RPMI8226 (cell line): ENCODE measurements around the gene NEAT1.
"Not testable (repeated sequence)": the region's sequence is repeated elsewhere in the genome, so short reads cannot be mapped to it uniquely, and the experiment has no call there.

Experiments used
- DNase-seq: peaks from one replicate; pipeline ENCODE4 v3.0.0-alpha.2; 2015

NEAT1 gene

DNA sequence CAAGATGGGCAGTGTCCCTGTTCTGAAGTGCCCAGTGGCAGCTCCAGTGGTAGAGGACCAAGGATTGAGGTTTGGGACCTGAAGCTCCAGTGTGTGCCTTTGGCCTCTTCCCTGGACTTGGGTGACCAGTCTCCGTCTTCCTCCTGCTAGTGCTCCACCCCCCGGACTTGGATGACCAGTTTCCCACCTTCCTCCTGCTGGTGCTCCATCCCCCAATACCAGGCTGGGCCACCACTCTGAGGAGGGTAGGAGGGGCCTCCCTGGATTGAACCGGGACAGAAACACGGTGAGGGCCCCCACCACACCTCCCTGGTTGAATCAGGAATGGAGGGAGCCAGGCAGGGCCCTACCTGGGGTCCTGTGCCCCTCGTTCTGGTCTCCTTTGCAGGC, 10.9 kb upstream of the NEAT1 start:
- DNase-seq, result no peak

DNA sequence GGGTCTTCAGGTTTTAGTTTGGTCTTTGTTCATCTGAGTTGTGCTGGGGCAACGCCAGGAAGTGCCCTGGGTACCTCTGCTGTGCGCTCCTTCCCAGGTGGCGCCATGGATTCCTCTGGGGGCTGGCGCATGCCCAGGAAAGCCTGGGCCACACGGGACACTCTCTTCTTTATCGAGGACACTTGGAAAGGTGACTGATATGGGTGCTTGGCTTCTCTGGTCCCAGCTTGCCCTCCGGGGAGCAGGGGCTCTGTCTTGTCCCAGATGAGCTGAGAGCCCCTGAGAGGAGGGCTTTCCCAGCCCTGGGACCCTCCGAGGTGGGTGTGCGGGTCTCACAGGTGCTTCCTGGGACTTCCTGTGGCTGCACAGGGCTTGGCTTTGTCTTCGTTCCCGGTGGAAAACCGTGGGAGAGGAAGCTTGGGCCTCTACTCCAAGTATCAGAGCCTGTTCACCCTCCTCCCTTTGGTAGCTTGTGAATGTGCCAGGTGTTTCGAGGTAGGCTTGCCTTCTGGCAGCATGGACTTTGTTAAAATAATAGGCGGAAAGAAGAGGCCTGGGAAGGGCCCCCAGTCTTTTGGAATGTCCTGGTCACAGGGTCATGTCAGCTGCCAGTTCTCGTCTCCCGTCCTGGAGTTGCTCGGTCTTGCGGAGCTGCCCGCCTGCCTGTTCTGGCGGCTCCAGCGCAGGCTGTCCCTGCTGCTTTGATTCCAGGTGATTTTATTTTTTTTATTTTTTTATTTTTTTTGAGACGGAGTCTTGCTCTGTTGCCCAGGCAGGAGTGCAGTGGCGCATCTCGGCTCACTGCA, 10.1 kb upstream of the NEAT1 start:
- no peak for DNase-seq

DNA sequence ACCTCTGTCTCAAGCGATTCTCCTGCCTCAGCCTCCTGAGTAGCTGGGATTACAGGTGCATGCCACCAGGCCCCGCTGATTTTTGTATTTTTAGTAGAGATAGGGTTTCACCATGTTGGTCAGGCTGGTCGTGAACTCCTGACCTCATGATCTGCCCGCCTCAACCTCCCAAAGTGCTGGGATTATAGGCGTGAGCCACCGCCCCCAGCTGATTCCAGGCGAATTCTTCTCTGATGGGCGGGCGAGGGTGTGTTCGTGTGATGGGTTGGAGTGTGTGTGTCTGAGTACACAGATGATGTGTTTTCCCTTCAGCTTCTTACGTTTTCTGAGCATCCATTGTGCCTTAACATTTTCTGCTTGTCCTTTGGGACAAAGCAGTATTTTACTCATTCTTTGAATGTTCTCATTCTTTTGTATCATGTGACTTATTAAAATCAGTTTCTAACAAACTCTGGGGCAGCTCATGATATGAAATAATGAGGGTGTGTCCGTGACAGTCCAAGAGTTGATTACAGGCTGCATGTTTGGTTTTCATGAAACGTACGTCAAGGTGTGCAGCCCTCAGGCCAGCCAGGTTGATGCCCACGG, 9.4 kb upstream of the NEAT1 start:
- DNase-seq, result not testable (repeated sequence)

DNA sequence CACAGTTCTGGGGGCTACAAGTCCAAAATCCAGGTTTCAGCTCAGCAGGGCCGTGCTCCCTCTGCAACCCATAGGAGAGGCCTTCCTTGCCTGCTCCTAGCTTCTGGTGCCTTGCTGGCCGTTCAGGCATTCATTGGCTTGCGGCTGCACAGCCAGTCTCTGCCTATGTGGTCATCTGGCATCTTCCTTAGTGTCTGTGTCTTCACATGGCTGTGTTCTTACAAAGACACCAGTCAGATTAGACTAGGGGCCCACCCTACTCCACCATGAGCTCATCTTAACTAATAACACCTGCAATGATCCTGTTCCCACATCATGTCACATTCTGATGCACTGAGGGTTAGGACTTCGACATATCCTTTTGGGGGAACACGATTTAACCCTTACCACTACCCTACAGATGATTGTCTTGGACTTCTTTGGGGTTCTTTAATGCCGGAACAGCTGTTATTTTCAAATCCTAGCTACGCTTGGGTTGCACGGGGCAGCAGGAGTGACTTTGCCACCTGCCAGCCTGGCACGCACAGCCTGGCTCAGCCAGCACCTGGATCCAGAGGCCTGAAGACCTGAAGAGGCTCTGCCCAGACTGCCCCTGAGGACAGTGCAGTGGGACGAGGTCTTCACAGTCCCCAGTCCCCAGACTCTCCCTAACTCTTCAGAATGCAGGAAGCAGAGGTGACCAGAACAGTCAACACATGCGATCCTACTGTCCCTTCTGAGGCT, 7.7 kb upstream of the NEAT1 start:
- no peak for DNase-seq

DNA sequence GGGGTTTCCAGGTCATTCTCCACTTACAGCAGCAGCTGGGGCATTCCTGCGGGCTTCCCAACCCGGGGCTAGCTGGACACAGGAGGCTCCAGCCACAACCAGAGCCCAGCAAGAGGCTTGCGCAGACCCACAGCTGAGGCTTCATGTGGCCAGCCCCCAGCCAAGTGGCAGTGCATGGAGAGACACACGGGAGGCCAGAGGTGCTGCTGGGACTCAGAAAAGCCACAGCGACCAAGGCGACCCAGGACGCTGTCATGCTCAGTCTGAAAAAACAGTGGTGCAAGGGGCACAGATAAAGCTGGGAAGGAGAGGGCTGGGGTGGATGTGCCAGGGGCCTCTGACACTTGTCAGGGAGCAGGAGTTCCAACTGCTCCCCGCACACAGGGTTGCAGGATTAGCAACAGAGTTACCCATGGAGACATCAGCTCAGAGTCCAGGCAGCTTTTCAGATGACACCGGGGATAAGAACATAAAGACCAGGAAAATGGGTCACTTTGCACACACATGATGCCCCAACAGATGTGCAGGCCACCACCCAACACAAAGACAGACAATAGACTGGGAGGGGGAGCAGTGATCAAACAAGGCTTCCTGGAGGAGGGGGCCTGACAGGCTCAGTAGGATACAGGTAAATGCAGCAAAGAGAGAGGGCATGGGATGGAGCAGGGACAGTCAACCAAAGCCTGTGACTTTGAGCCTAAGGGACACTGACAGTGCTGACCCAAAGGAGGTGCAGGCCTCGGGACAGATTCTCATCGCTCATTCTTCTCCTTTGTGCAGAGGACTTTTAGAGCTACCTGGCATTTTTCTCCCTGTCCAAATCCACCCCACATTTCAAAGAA, 6.9 kb upstream of the NEAT1 start:
- no peak for DNase-seq

DNA sequence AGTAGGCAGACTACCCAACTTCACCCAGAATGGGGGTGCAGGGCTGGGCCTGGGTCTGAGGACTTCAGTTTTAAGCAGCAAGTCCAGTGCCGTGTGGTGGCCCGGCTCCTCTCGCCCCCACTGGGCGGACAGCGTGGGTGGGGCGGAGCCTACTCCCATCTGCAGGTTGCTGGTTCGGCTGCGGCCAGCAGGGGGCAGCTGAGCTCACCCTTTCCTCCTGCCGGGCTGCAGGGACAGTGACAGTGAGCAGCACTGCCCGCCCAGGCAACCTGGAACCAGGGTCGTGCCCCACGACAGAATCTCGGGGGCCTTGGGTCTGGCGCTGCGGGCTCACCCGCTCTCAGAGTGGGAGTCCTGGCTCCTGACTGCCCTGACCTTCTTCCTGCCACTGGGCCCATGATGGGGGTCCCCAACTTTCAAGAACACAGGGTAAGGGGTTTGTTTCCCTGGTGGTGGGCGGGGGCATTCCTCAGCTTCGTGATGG, 6.2 kb upstream of the NEAT1 start:
- peak; percentile 94 for DNase-seq

DNA sequence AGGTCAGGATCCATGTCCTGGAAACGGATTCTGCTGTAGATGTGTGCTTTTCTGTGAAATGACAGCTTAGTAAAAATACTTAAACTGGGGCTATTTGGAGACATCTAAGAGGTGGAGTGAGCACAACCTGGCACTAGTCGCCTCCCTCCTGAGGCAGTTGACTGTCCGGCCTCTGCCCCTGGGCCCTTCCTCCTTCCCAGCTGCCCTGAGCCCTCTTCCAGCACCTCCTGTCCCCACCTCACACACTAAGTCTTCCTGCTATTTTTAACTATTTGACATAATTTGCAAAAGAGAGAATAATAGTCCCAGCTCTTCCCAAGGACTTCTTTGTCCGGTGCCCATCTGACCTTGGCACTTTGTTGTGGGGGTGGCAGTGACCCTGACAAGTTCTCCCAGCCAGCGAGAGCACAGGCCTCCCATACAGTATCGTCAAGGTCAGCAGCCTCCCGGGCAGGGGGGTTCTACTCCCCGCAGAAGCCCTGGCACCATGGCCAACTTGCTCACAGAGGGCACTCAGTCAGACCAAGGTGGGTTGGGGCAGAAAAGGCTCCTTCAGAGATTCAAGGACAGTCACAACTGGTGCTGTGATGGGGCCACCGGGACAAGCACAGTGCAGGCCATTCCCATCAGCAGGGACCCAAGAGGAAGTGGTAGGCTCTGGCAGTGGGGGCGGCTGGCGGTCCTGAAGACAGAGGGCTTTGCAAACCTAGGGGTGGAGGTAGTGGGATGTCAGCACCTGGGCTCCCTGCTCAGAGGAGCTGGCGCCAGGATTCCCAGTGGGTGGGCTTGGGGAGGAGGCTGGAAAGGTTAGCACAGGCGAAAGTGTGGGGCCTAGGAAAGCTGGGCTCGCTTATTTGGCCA, 5.5 kb upstream of the NEAT1 start:
- DNase-seq, result peak; percentile 58

DNA sequence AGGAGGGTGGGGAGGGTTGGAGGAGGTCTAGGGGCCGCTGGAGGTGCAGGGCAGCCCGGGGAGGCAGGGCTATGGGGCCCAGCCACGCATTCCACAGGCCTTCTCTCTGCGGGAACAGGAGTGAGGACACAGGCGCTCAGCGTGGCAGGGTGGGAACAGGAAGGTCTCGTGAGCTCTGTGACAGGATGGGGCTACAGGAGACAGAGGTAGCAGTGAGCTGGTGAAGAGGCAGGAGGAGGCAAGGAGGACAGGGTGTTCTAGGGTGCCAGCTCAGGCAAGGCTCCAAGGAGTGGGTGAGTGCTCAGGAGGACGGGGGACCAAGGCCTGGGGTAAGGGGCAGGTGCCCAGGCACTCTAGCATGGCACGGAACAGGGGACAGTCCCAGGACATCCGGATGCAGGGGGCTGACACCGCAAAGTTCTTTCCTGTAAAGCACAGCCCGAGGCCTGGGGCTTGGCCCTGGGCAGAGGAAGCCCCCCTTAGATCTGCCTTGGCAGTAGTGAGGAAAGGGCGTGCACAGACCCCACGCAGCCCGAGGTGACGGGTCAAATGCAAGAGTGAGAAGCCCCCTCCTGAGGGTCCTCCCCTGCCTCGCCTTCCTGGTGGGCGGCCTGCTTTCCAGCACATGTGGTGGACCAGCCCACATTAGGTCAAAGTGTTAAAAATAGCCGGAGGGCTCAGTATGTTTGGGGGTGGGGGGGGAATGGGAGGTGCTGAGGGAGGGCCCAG, 4.7 kb upstream of the NEAT1 start:
- peak; percentile 83 for DNase-seq

DNA sequence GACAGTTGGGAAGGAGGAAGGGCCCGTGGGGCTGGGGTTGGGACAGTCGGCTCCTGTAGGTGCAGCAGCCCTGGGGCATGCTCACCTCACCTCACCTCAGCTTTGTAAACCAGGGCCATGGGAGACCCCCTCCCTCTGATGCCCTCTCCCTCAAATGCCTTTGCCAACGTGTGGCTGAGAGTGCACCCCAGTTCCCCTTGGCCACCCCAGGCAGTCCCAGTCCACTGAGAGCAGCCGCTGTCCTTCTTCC, 4.2 kb upstream of the NEAT1 start:
- no peak for DNase-seq

DNA sequence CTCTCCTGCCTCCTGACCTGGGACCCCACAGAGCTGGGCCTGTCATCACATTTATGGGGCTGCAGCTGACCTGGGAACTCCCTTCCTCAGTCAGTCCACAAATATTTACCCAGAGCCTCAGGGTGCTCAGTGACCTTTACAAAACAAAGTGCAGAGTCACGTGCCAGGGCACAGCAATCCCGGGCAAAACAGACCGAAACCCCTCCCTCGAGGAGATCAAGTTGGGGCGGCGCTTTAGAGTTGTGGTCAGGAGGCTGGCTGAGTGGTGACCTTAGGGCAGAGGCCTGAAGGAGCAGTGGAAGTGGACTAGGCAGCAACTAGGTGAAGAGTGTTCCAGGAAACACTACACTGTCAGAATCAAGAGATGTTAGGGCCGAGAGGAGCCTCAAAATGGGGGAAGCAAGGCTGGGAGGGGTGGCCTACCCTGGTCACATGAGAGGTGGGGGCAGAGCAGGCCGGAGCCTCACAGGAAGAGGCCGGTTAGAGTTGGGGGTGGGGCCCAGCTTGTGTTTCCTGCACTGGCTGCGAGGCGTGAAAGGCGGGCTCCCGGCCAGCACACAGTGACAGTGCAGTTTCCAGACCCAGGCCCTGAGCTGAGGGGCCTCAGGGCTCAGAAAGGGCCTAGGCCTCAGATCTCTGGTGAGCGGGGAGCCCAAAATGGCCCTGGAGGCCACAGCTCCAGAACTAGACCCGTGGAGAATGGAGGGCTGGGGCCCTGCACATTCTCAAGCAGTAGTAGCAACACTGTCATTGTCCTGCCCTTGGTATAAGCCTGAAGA, 3.7 kb upstream of the NEAT1 start:
- DNase-seq, result peak; percentile 99

DNA sequence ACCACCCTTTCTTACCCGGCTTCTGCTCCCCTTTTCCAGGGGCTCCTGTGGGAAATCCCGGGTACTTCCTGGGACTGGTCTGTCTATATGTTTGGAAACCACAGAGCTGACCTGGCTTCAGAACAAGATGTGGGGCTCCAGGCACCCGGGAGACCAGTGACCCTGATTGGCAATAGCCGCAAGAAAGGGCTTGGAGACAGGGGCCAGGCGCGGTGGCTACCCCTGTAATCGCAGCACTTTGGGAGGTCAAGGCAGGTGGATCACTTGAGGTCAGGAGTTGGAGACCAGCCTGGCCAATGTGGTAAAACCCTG, 3.2 kb upstream of the NEAT1 start:
- DNase-seq, result no peak

DNA sequence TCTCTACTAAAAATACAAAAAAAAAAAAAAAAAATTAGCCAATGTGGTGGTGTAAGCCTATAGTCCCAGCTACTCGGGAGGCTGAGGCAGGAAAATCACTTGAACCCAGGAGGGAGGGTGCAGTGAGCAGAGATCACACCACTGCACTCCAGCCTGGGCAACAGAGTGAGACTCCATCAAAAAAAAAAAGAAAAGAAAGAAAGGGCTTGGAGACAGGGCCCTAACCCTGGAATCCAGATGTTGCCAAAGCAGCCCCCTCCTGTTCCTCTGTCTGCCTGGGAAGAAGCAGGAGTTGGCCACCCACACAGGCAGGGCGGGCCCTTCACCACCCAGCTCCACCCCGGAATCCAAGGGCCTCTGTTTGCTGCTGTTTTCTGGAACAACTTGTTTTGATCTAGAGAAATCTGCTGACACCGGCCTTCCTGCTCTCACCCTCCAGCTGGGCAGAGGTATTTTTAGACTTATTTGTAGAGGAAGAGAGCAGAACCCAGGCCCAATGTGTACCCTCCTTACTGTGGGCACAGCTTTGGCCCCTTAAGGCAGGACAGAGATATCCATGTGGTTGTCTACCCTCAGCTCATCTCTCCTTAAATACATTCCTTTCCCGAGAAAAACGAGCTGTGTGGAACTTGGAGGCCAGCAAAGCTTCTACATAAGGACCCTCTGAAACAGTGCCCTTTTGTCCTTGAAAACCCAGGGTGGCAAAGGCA, 2.7 kb upstream of the NEAT1 start:
- peak; percentile 99 for DNase-seq

DNA sequence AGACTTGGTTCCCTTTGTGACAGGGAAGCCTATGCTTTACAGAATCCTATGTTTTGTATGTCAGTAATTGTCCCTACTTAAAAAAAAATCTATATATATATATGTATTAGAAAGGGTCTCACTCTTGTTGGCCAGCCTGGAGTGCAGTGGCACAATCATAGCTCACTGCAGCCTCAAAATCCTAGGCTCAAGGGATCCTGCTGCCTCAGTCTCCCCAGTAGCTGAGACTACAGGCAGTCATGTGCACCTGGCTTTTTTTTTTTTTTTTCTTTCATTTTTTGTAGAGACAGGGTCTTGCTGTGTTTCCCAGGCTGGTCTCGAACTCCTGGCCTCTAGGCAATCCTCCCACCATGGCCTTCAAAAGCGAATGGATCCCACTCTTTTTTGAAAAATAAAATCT, 2.1 kb upstream of the NEAT1 start:
- DNase-seq, result peak; percentile 15

DNA sequence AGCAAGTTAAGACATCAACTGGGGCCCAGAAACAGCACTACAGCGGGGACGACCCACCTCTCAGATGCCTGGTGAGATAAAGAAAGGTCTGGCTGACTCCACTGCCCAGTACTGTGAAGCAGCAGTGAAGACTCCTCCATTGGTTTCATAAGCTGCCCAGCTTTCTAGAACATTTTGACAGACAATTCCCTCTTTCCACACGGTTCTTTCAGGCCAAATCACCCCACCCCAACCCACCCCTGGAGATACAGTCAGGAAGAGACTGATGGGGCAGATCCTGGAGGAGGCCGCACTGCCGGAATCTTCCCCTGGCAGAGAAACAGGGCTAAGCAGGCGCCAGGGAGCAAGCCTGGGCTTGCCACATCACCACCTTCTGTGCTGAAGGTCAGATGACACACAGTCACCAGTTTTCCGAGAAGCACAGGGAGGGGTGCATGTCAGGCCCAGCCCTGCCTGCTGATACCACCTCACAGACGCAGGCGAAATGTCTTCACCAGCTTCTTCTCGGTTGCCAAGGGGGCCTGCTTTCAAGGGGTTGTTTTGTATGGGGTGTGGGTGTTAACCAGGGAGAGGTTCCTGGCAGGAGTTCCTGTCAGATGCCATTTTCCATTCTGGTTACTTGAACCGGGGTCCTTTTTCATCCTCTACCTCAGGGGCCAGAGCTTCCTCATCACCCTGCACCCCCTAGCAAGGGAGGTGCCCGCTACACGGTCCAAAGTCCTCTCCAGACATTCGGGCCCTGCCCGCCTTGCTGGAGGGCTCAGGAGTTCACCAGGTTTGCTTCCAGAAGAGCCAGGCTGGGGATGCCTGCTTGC, 1.4 kb upstream of the NEAT1 start:
- peak; percentile 93 for DNase-seq

DNA sequence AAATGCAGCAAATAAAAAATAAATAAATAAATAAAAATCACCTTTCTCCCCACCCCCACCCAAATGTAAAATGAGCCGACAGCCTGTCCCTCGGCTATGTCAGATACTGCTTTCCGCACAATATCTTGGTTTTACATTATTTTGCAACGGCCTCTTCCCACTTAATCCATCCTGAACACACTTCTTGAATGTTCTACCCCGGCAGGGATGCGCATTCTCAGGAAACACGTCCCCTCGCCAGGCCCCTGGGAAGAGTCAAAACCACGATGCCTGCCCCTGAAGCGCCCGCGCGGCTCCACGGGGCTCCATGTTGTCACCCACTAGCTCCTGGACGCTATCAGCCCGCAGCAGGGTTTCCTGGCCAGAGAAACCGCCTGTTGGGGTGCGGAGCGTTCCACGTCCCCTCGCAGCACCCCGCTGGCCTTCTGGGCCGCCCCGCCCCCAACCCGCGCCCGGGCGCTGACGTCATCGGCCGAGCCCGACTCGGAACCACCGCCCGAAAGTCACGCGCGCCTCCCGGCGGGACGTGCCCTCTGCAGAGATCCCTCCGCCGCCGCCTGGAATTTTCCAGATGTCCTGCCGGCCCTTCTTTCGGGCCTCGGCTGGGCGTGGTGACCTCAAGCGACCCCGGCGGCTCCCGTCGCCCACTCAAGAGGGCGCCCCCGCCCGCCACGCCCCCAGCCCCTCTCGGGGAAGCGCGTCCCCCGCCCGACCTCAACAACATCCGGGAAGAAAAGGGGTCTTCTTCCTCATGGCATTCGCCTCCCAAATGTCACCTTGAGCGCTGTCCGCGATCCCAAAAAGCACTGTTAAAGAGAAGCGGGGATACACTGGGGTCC, 585 bp upstream of the NEAT1 start:
- DNase-seq, result peak; percentile 99

DNA sequence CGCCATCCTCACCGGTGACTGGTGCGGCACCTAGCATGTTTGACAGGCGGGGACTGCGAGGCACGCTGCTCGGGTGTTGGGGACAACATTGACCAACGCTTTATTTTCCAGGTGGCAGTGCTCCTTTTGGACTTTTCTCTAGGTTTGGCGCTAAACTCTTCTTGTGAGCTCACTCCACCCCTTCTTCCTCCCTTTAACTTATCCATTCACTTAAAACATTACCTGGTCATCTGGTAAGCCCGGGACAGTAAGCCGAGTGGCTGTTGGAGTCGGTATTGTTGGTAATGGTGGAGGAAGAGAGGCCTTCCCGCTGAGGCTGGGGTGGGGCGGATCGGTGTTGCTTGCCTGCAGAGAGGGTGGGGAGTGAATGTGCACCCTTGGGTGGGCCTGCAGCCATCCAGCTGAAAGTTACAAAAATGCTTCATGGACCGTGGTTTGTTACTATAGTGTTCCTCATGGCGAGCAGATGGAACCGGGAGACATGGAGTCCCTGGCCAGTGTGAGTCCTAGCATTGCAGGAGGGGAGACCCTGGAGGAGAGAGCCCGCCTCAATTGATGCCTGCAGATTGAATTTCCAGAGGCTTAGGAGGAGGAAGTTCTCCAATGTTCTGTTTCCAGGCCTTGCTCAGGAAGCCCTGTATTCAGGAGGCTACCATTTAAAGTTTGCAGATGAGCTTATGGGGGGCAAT, 1.1 kb downstream of the NEAT1 start:
- DNase-seq, result peak; percentile 55

DNA sequence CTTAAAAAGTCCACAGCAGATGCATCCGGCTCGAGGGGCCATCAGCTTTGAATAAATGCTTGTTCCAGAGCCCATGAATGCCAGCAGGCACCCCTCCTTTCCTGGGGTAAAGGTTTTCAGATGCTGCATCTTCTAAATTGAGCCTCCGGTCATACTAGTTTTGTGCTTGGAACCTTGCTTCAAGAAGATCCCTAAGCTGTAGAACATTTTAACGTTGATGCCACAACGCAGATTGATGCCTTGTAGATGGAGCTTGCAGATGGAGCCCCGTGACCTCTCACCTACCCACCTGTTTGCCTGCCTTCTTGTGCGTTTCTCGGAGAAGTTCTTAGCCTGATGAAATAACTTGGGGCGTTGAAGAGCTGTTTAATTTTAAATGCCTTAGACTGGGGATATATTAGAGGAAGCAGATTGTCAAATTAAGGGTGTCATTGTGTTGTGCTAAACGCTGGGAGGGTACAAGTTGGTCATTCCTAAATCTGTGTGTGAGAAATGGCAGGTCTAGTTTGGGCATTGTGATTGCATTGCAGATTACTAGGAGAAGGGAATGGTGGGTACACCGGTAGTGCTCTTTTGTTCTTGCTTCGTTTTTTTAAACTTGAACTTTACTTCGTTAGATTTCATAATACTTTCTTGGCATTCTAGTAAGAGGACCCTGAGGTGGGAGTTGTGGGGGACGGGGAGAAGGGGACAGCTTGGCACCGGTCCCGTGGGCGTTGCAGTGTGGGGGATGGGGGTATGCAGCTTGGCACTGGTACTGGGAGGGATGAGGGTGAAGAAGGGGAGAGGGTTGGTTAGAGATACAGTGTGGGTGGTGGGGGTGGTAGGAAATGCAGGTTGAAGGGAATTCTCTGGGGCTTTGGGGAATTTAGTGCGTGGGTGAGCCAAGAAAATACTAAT, 1.9 kb downstream of the NEAT1 start:
- peak; percentile 73 for DNase-seq
